CD14-positive monocyte (primary cell): ENCODE data around the gene RNF222. TPM values are rescaled to one million over a fixed set of nuclear protein-coding genes. Genes with fewer than 3 reads are reported as not detected.

Source experiments
- DNase-seq, 3 donors: peaks; one replicate each; pipeline ENCODE4 v3.0.0-alpha.2; 2011 to 2022
- H2AFZ ChIP-seq: 2 replicates; pipeline ENCODE4 v1.6.0; 2012; ENCODE audit warnings: mild to moderate bottlenecking, low read depth, low read length, inconsistent platforms; ENCODE audit not compliant: insufficient read depth, poor library complexity, severe bottlenecking
- H3K27ac ChIP-seq, 2 donors: 1 replicate in 1 of 2; 2 replicates in 1 of 2; pipeline ENCODE4 v1.5.1; 2012 to 2013; ENCODE audit warnings: low read length in 2 of 2, control low read depth in 1 of 2, inconsistent platforms in 1 of 2, low read depth in 1 of 2, mild to moderate bottlenecking in 1 of 2
- H3K27me3 ChIP-seq, 2 donors: one replicate each; pipeline versions ENCODE4 v1.6.0 to v1.6.1; 2011 to 2013; ENCODE audit warnings: low read length in 2 of 2; ENCODE audit not compliant: control insufficient read depth in 2 of 2, insufficient read depth in 2 of 2
- H3K36me3 ChIP-seq, 2 donors: replicated peaks in 1 of 2; 1 replicate in 1 of 2; 2 replicates in 1 of 2; pipeline versions ENCODE4 v1.5.1 to v1.6.1; 2012 to 2013; ENCODE audit warnings: low read length in 2 of 2, control low read depth in 1 of 2, inconsistent platforms in 1 of 2, mild to moderate bottlenecking in 1 of 2; ENCODE audit not compliant: insufficient read depth in 2 of 2, control insufficient read depth in 1 of 2
- H3K4me1 ChIP-seq, 2 donors: 1 replicate in 1 of 2; 2 replicates in 1 of 2; pipeline versions ENCODE4 v1.5.1 to v1.6.1; 2012 to 2013; ENCODE audit warnings: low read length in 2 of 2, control low read depth in 1 of 2, inconsistent platforms in 1 of 2, mild to moderate bottlenecking in 1 of 2, moderate library complexity in 1 of 2; ENCODE audit not compliant: insufficient read depth in 2 of 2, control insufficient read depth in 1 of 2
- H3K4me2 ChIP-seq: replicated peaks from 2 replicates; pipeline ENCODE3; 2012; ENCODE audit warnings: low read length, moderate library complexity, mild to moderate bottlenecking; ENCODE audit not compliant: poor library complexity, severe bottlenecking; ENCODE audit errors: extremely low read depth
- H3K4me3 ChIP-seq, 3 experiments: fragments of 200-600 bp in 1 of 3; sonication (generic) in 1 of 3; replicated peaks in 1 of 3; 1 replicate in 2 of 3; 2 replicates in 1 of 3; pipeline ENCODE4 v1.5.1; 2011 to 2013; ENCODE audit warnings: low read length in 3 of 3, mild to moderate bottlenecking in 3 of 3, control low read depth in 2 of 3, low read depth in 2 of 3, inconsistent platforms in 1 of 3, moderate library complexity in 1 of 3
- H3K79me2 ChIP-seq: 2 replicates; pipeline ENCODE4 v1.6.0; 2012; ENCODE audit warnings: mild to moderate bottlenecking, control low read depth, inconsistent platforms, low read length, moderate library complexity; ENCODE audit not compliant: insufficient read depth
- H3K9ac ChIP-seq: 2 replicates; pipeline ENCODE4 v1.6.0; 2017; ENCODE audit warnings: low read length, mild to moderate bottlenecking; ENCODE audit not compliant: insufficient read depth, poor library complexity, severe bottlenecking
- H3K9me3 ChIP-seq, 2 donors: replicated peaks in 1 of 2; 1 replicate in 1 of 2; 2 replicates in 1 of 2; pipeline versions ENCODE4 v1.5.1 to v1.6.1; 2012 to 2013; ENCODE audit warnings: low read length in 2 of 2, control low read depth in 1 of 2; ENCODE audit not compliant: control insufficient read depth in 1 of 2, insufficient read depth in 1 of 2
- H4K20me1 ChIP-seq: 2 replicates; pipeline ENCODE4 v1.6.0; 2012; ENCODE audit warnings: mild to moderate bottlenecking, low read length, control low read depth, moderate library complexity; ENCODE audit not compliant: insufficient read depth
- H3K27ac Mint-ChIP-seq, 7 donors: one replicate each; pipeline ENCODE4 v1.8.0; 2020; ENCODE audit warnings: mild to moderate bottlenecking in 7 of 7, mixed read lengths in 7 of 7, moderate library complexity in 6 of 7, inconsistent platforms in 2 of 7
- H3K27me3 Mint-ChIP-seq, 3 donors: one replicate each; pipeline ENCODE4 v1.8.0; 2021 to 2022; ENCODE audit warnings: low read depth in 3 of 3, mild to moderate bottlenecking in 3 of 3, mixed read lengths in 3 of 3, moderate library complexity in 3 of 3, inconsistent platforms in 1 of 3
- H3K36me3 Mint-ChIP-seq, 2 donors: one replicate each; pipeline ENCODE4 v1.8.0; 2020; ENCODE audit warnings: mixed read lengths in 2 of 2, inconsistent platforms in 1 of 2, mild to moderate bottlenecking in 1 of 2
- H3K4me1 Mint-ChIP-seq: one replicate; pipeline ENCODE4 v1.8.0; 2020; ENCODE audit warnings: mild to moderate bottlenecking, mixed read lengths
- H3K4me3 Mint-ChIP-seq, 2 donors: one replicate each; pipeline ENCODE4 v1.8.0; 2020; ENCODE audit warnings: mild to moderate bottlenecking in 2 of 2, mixed read lengths in 2 of 2, moderate library complexity in 1 of 2
- H3K9me3 Mint-ChIP-seq, 7 donors: one replicate each; pipeline ENCODE4 v1.8.0; 2020 to 2022; ENCODE audit warnings: mixed read lengths in 7 of 7, mild to moderate bottlenecking in 6 of 7, moderate library complexity in 6 of 7, inconsistent platforms in 2 of 7
- CTCF ChIP-seq: fragments of 200-600 bp; IDR thresholded peaks from one replicate; pipeline ENCODE4 v1.8.0; 2022; ENCODE audit warnings: antibody characterized with exemption, mild to moderate bottlenecking
- WGBS: methylation state at CpG from one replicate; pipeline ENCODE4 v1.1.5; 2013; ENCODE audit warnings: missing lambda C conversion rate; ENCODE audit not compliant: insufficient coverage; 5-methylcytosine and 5-hydroxymethylcytosine counted together
- intact Hi-C, 2 donors: fragments of 100-400 bp; cut with micrococcal nuclease; formaldehyde crosslinking; loops; one replicate each; pipeline versions ENCODE4 v1.15.0 to v1.15.1; 2023
- polyA plus RNA-seq, 3 donors: library from polyadenylated mRNA; depleted of rRNA in 1 of 3; unstranded in 2 of 3; stranded (reverse) in 1 of 3; fragments of 300-500 nt in 2 of 3; fragments of >200 nt in 1 of 3; fragmentation: Illumina TruSeq in 2 of 3; gene quantifications; 1 replicate in 2 of 3; 2 replicates in 1 of 3; pipeline ENCODE4 v1.2.3, GENCODE V29; 2012 to 2021

RNF222 gene
- polyA plus RNA-seq, 3 donors = not detected

DNA sequence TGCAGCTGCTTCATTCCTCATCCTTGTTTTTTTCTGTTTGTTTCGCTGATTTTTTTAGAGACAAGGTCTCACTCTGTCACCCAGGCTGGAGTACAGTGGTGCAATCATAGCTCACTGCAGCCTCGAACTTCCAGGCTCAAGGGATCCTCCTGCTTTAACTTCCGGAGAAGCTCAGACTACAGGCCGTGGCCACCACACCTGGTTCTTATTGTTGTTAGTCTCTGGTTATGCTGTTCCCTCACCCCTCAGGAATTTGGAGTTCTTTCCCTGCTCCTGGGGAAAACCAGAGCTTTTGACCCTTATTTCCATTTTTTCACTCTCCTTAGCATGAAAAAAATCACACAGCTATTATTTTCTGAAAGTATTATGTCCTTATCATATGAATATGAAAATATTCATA lies 56.2 kb downstream of the RNF222 start:
- H3K9me3 Mint-ChIP-seq = peaks cover 0 to 3% (median 0%) of the 10 kb centered on the region in 7 donors
- no peak for DNase-seq
- Histone ChIP-seq H2AFZ (no peak overlapping the region), H3K4me2 (no peak overlapping the region), H3K4me1 (peaks cover 13 to 20% of the 10 kb centered on the region in 2 donors), H3K79me2 (no peaks in the 10 kb centered on the region), H3K9ac (no peak overlapping the region), H4K20me1 (no peaks in the 10 kb centered on the region), H3K9me3 (no peaks in the 10 kb centered on the region), H3K27ac (no peak overlapping the region), H3K27me3 (peaks cover 0 to 17% of the 10 kb centered on the region in 2 donors), H3K4me3 (no peak overlapping the region), H3K36me3 (no peaks in the 10 kb centered on the region)
- peaks cover 12% of the 10 kb centered on the region for H3K4me1 Mint-ChIP-seq
- whole genome bisulfite sequencing = 100% methylated on average over 1 of the region's 4 CpGs
- no peaks in the 10 kb centered on the region for H3K36me3 Mint-ChIP-seq
- TF ChIP-seq CTCF = no peak
- intact Hi-C loops = no loop called here
- no peak overlapping the region for H3K27ac Mint-ChIP-seq
- peaks cover 15 to 22% (median 22%) of the 10 kb centered on the region in 3 donors for H3K27me3 Mint-ChIP-seq
- H3K4me3 Mint-ChIP-seq = no peak overlapping the region

Other genes with a start within 250 kb of the RNF222 start
- gene PER1, start 245.4 kb downstream of the RNF222 start, polyA plus RNA-seq = 100 to 1,000 TPM in 1 of 3 donors, 1 to 10 TPM in 2; 5.6 to 457 (median 9.6) TPM
- 100 to 1,000 TPM in 1 of 3 donors, 10 to 100 TPM in 2; 10.2 to 139 (median 14.5) TPM for gene VAMP2, start 234.9 kb downstream of the RNF222 start, polyA plus RNA-seq
- 10 to 100 TPM; 20.5 to 37.4 (median 31.4) TPM for gene TMEM107, start 221.4 kb downstream of the RNF222 start, polyA plus RNA-seq
- 10 to 100 TPM in 2 of 3 donors, 1 to 10 TPM in 1; 5.4 to 14.1 (median 13.9) TPM for gene BORCS6, start 207.6 kb downstream of the RNF222 start, polyA plus RNA-seq
- gene AURKB, start 187.3 kb downstream of the RNF222 start, polyA plus RNA-seq = 1 to 10 TPM in 1 of 3 donors, under 1 TPM in 2; 0.38 to 4.2 (median 0.79) TPM
- gene CTC1, start 149.8 kb downstream of the RNF222 start, polyA plus RNA-seq = 10 to 100 TPM in 1 of 3 donors, 1 to 10 TPM in 2; 2.2 to 49.1 (median 4.1) TPM
- 10 to 100 TPM in 1 of 3 donors, 1 to 10 TPM in 2; 4.1 to 12.8 (median 4.4) TPM for gene PFAS, start 148.5 kb downstream of the RNF222 start, polyA plus RNA-seq
- 10 to 100 TPM; 27.3 to 34.3 (median 31.7) TPM for gene RANGRF, start 109.2 kb downstream of the RNF222 start, polyA plus RNA-seq
- 10 to 100 TPM in 1 of 3 donors, 1 to 10 TPM in 1, under 1 TPM in 1; 0.96 to 10.9 (median 3.8) TPM for gene SLC25A35, start 102.4 kb downstream of the RNF222 start, polyA plus RNA-seq
- gene ARHGEF15, start 87.6 kb downstream of the RNF222 start, polyA plus RNA-seq = not detected
- not detected for gene ODF4, start 58.0 kb downstream of the RNF222 start, polyA plus RNA-seq
- 1,000 to 10,000 TPM in 1 of 3 donors, 100 to 1,000 TPM in 2; 859 to 4,469 (median 884) TPM for gene RPL26, start 14.6 kb downstream of the RNF222 start, polyA plus RNA-seq
- gene NDEL1, start 38.1 kb upstream of the RNF222 start, polyA plus RNA-seq = 10 to 100 TPM; 29.8 to 58.3 (median 39.7) TPM
- gene MYH10, start 232.9 kb upstream of the RNF222 start, polyA plus RNA-seq = under 1 TPM in 2 of 3 donors, not detected in 1; 0.42 to 0.65 TPM